Measurements from ENCODE around the gene TRIP12. TPM values are rescaled to one million over a fixed set of nuclear protein-coding genes. Genes with fewer than 3 reads are reported as not detected.
A peak's percentile ranks its signal among the peaks of the same experiment; 100 is the strongest.

TRIP12 gene
- total and polyA plus RNA-seq, 2 donors (not counting 3 experiments of a cell fraction or from before 2014, with no cell fraction given) = 53.8 to 278 TPM

GRCh38 chr2:229783108-229783721 is 138.6 kb downstream of the TRIP12 start:
- no peaks in the 10 kb centered on the region for H4K20me1 ChIP-seq (replicated peaks; ENCODE audit: control insufficient read depth, extremely low read depth, insufficient read depth, low read length)
- no peak for TF ChIP-seq GATA2 (IDR thresholded peaks at IDR 0.05; ENCODE audit: insufficient read depth, insufficient read length, low read depth, low read length)
- no peak for TF ChIP-seq FOS (IDR thresholded peaks at IDR 0.05; ENCODE audit: borderline replicate concordance, insufficient read depth, low read length)
- TF ChIP-seq, protein P1, sequence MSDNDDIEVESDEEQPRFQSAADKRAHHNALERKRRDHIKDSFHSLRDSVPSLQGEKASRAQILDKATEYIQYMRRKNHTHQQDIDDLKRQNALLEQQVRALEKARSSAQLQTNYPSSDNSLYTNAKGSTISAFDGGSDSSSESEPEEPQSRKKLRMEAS (IDR thresholded peaks at IDR 0.05; ENCODE audit: insufficient read depth, insufficient read length) = no peak
- H3K9me3 ChIP-seq (replicated peaks; ENCODE audit: control insufficient read depth, insufficient read depth, low read length) = no peaks in the 10 kb centered on the region
- BruUV-seq (replicated peaks) = no TSS peak
- dilution Hi-C loops (cut with MboI; ENCODE audit: extremely low pct_ligation_motif_present, low sequenced_read_pairs) (no loop called here), intact Hi-C loops (cut with micrococcal nuclease) (loop anchor here (5.0 kb wide), 2 partner anchors 284 to 379 kb away; partner anchors contain the start of gene SLC16A14)
- DNase-seq (ENCODE audit: low read depth, low spot score) (no peak), FAIRE-seq (no peak)
- peaks cover 10% of the 10 kb centered on the region for H3K79me2 ChIP-seq (ENCODE audit: control insufficient read depth, insufficient read depth, low read length)
- no peak overlapping the region for H3K9ac ChIP-seq (replicated peaks; ENCODE audit: extremely low read depth, insufficient read depth, low read length)
- ChIA-PET POLR2A (no interaction called here), CTCF (interaction anchor here (1.3 to 2.6 kb wide), 4 partner anchors 18 to 377 kb away, joined by 4 to 14 read pairs (median 8); no protein-coding TSS in a partner anchor)
- H3K9me1 ChIP-seq (replicated peaks; ENCODE audit: control insufficient read depth, extremely low read depth, insufficient read depth, low read length) = no peaks in the 10 kb centered on the region
- H3K4me1 ChIP-seq (ENCODE audit: control insufficient read depth, extremely low read depth, insufficient read depth, low read length) = peaks cover 13% of the 10 kb centered on the region
- H2AFZ ChIP-seq (ENCODE audit: low read depth, low read length) = no peak overlapping the region
- H3K27ac ChIP-seq (ENCODE audit: insufficient read depth, low read depth, low read length) = no peak overlapping the region
- H3K36me3 ChIP-seq (ENCODE audit: control insufficient read depth in 2 of 2, extremely low read depth in 1 of 2, insufficient read depth in 2 of 2, low read length in 2 of 2) = peaks cover 9 to 20% of the 10 kb centered on the region in 2 experiments
- no peaks in the 10 kb centered on the region for H3K27me3 ChIP-seq (ENCODE audit: control insufficient read depth in 2 of 2, insufficient read depth in 2 of 2, low read length in 2 of 2)
- no peak overlapping the region for H3K4me2 ChIP-seq (ENCODE audit: insufficient read depth, low read length)
- H3K4me3 ChIP-seq (replicated peaks in 1 of 3; ENCODE audit: insufficient read depth in 1 of 3, low read depth in 1 of 3, low read length in 3 of 3) = no peak overlapping the region

- intact Hi-C loops (cut with micrococcal nuclease) = loop anchor here (2.0 to 5.0 kb wide), 4 partner anchors 142 to 381 kb away; partner anchors contain the start of genes FBXO36, SLC16A14 and TRIP12
- Histone ChIP-seq H2AFZ (ENCODE audit: low read depth, low read length) (no peak overlapping the region), H3K4me3 (replicated peaks in 1 of 3; ENCODE audit: insufficient read depth in 1 of 3, low read depth in 1 of 3, low read length in 3 of 3) (no peak overlapping the region), H3K36me3 (ENCODE audit: control insufficient read depth in 2 of 2, extremely low read depth in 1 of 2, insufficient read depth in 2 of 2, low read length in 2 of 2) (peaks cover 10 to 25% of the 10 kb centered on the region in 2 experiments), H3K27ac (ENCODE audit: insufficient read depth, low read depth, low read length) (peak overlapping the region; percentile 31), H3K9ac (replicated peaks; ENCODE audit: extremely low read depth, insufficient read depth, low read length) (no peak overlapping the region), H3K9me1 (replicated peaks; ENCODE audit: control insufficient read depth, extremely low read depth, insufficient read depth, low read length) (no peaks in the 10 kb centered on the region), H3K79me2 (ENCODE audit: control insufficient read depth, insufficient read depth, low read length) (peaks cover 10% of the 10 kb centered on the region), H3K9me3 (replicated peaks; ENCODE audit: control insufficient read depth, insufficient read depth, low read length) (no peaks in the 10 kb centered on the region), H3K4me1 (ENCODE audit: control insufficient read depth, extremely low read depth, insufficient read depth, low read length) (peaks cover 13% of the 10 kb centered on the region), H4K20me1 (replicated peaks; ENCODE audit: control insufficient read depth, extremely low read depth, insufficient read depth, low read length) (no peaks in the 10 kb centered on the region), H3K4me2 (ENCODE audit: insufficient read depth, low read length) (peak overlapping the region; percentile 77), H3K27me3 (ENCODE audit: control insufficient read depth in 2 of 2, insufficient read depth in 2 of 2, low read length in 2 of 2) (no peaks in the 10 kb centered on the region)
- TF ChIP-seq, protein P1 (IDR thresholded peaks at IDR 0.05; ENCODE audit: insufficient read depth, insufficient read length) = no peak
- TF ChIP-seq CTCF (IDR thresholded peaks at IDR 0.05; ENCODE audit: extremely low read depth in 1 of 2, insufficient read depth in 1 of 2, low read depth in 1 of 2, low read length in 2 of 2) = peak; percentile 74 to 75
- peak; percentile 48 for TF ChIP-seq GATA2 (IDR thresholded peaks at IDR 0.05; ENCODE audit: insufficient read depth, insufficient read length, low read depth, low read length)
- ChIA-PET CTCF (interaction anchor here (0.6 to 3.9 kb wide), 22 partner anchors 11 to 1891 kb away, joined by 3 to 29 read pairs (median 5); partner anchors contain the start of gene SLC16A14), POLR2A (interaction anchor here (0.5 kb wide), 1 partner anchor 83 kb away, joined by 4 read pairs; no protein-coding TSS in a partner anchor)
- peak; percentile 89 for FAIRE-seq
- peak; percentile 76 for DNase-seq (ENCODE audit: low read depth, low spot score)
- dilution Hi-C loops (cut with MboI; ENCODE audit: extremely low pct_ligation_motif_present, low sequenced_read_pairs) = no loop called here
- BruUV-seq (replicated peaks) = no TSS peak
Observed at GRCh38 chr2:229780856-229781773, 140.7 kb downstream of the TRIP12 start.
